Measurements from ENCODE around the gene NTRK2.

The NTRK2 gene

DNA sequence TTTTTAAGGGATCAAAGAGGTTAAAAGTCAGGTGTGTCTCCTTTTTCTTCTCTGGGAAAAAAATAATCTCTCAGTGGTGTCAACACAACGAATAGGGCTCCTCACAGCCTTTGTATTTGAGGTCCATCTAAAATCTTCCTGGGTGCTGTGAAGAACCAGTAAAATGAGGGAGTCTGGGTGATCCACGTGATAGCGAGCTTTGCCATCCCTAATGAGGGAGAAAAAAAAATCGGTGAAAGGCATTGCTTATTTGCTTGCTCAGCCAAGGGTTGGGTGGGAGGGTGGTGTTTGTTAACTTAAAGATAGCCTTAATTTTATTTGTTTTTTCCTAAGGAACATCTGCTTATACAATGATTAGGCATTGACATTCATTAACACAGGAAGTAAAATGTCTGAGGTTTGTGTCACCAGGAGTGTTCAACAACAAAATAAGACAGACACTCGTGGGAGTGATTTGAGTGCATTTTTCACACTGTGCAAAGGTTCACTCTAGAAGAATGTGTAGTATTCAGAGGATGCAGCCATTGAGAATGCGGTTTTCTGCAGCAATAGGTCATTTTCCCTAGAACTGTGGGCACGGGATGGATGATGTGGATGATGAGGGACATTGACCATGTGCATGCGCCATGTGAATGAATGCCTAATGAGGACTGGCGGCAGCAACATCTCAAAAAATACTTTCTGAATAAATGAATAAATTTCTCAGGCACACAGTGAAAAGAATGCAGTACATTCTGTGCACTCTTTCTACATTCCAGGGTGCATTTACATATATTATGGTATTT is 369.5 kb downstream of the NTRK2 start:
- Histone ChIP-seq H3K4me3 (ENCODE audit: extremely low read depth, insufficient read depth, low read length, poor library complexity, severe bottlenecking) (no peak overlapping the region), H3K36me3 (ENCODE audit: control insufficient read depth, insufficient read depth, low read length) (no peaks in the 10 kb centered on the region), H3K4me1 (ENCODE audit: control insufficient read depth, insufficient read depth, low read length, poor library complexity, severe bottlenecking) (no peaks in the 10 kb centered on the region), H3K27ac (ENCODE audit: low read depth, low read length, severe bottlenecking) (no peak overlapping the region), H3K9me3 (ENCODE audit: control insufficient read depth, low read length) (no peaks in the 10 kb centered on the region)
- 85 to 92% methylated on average over 5 to 7 of the region's 9 CpGs for WGBS, 2 experiments (ENCODE audit: insufficient coverage in 2 of 2)

DNA sequence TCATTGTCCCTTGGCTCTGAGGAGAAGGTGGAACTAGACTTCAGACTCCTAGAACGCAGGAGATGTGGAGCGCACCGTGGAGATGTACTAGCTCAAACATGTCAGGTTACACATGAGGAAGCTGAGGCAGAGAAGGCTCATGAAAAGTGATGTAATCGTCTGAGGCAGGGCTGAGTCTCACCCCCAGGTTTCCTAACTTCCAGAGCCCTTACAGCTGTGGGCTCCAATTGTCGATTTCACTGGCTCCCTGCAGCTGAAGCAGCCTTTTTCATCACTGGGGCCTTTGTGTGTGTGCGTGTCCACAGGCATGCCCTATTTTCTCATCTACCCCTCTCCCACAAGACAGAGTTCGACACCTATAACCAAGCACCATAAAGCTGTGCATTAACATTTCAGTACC is 370.6 kb downstream of the NTRK2 start:
- no peak overlapping the region for H3K4me3 ChIP-seq (ENCODE audit: extremely low read depth, insufficient read depth, low read length, poor library complexity, severe bottlenecking)

DNA sequence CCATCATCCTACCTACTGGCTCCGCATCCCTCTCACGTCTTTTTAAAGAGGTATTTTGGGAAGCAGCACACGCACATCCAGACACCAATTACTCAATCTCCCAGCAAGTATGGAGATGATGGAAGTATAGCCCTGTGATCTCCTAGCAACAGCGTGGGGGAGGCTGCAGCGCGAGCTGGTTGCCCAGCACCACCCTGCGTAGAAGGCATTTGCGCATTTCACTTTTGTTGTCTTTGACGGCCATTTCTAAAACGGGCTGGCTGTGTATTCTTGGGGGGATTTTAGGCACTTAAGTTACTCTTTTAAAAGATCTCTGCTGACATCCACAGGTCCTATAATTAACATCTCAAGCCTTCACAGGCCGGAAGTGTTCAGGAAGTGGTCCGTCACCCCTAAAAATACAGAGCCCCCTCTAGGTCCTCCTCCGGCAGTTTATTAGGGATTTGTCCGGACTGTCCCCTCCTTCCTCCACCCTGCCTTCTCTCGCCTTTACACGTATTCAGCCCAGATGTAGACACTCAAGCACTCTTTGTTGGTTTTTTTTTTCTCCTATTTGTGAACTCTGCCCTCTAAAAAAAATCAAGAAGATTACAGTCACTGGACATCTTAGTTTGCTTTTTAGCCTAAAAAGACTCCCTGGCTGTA is 371.4 kb downstream of the NTRK2 start:
- WGBS, 2 experiments (ENCODE audit: insufficient coverage in 2 of 2) = 84 to 89% methylated on average over 9 of the region's 16 CpGs
- Histone ChIP-seq H3K4me1 (ENCODE audit: control insufficient read depth, insufficient read depth, low read length, poor library complexity, severe bottlenecking) (no peaks in the 10 kb centered on the region), H3K36me3 (ENCODE audit: control insufficient read depth, insufficient read depth, low read length) (no peaks in the 10 kb centered on the region), H3K27ac (ENCODE audit: low read depth, low read length, severe bottlenecking) (no peak overlapping the region), H3K9me3 (ENCODE audit: control insufficient read depth, low read length) (no peaks in the 10 kb centered on the region), H3K4me3 (ENCODE audit: extremely low read depth, insufficient read depth, low read length, poor library complexity, severe bottlenecking) (no peak overlapping the region)

More for the DNA sequence above, 370.6 kb downstream of the NTRK2 start:
- no peaks in the 10 kb centered on the region for H3K9me3 ChIP-seq (ENCODE audit: control insufficient read depth, low read length)
- no peak overlapping the region for H3K27ac ChIP-seq (ENCODE audit: low read depth, low read length, severe bottlenecking)
- no peaks in the 10 kb centered on the region for H3K4me1 ChIP-seq (ENCODE audit: control insufficient read depth, insufficient read depth, low read length, poor library complexity, severe bottlenecking)
- 91 to 94% methylated on average over 6 to 7 of the region's 7 CpGs for WGBS, 2 experiments (ENCODE audit: insufficient coverage in 2 of 2)
- H3K36me3 ChIP-seq (ENCODE audit: control insufficient read depth, insufficient read depth, low read length) = no peaks in the 10 kb centered on the region

DNA sequence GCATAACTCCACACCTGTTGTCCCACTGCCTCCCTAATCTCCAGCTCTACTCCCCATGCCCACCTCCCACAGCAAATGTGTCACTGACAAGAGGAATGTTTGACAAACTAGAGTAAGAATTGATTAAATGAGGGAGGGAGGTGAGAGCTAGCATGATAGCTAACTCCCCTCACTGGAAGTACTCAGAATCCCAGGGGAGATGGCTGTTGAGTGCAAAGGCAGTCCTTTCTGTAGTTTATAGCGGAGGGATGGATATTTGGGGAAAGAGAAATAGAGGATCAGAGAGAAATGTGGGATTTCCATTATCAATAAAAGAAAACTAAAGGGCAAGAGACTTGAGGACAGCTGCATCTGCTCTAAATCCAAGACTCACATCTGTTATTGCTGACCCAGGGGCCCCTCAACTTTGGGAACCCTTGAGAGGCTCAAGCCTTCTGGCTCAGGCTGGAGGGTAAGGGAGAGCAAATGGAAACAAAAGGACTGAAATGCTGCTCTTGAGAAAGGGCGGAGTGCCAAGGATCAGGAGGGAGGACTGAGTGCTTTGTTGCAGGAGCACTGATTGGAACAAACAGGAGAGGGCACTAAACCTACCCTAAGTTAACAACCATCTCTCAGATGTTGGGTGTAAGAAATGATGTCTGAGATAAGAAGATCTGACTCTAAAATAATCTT is 372.1 kb downstream of the NTRK2 start:
- no peaks in the 10 kb centered on the region for H3K4me1 ChIP-seq (ENCODE audit: control insufficient read depth, insufficient read depth, low read length, poor library complexity, severe bottlenecking)
- no peaks in the 10 kb centered on the region for H3K36me3 ChIP-seq (ENCODE audit: control insufficient read depth, insufficient read depth, low read length)
- H3K9me3 ChIP-seq (ENCODE audit: control insufficient read depth, low read length) = no peaks in the 10 kb centered on the region
- no peak overlapping the region for H3K4me3 ChIP-seq (ENCODE audit: extremely low read depth, insufficient read depth, low read length, poor library complexity, severe bottlenecking)
- no peak overlapping the region for H3K27ac ChIP-seq (ENCODE audit: low read depth, low read length, severe bottlenecking)
- WGBS, 2 experiments (ENCODE audit: insufficient coverage in 2 of 2) = 100% methylated on average over 1 of the region's 2 CpGs; no CpG with 5 or more reads in 1 of the 2 experiments

DNA sequence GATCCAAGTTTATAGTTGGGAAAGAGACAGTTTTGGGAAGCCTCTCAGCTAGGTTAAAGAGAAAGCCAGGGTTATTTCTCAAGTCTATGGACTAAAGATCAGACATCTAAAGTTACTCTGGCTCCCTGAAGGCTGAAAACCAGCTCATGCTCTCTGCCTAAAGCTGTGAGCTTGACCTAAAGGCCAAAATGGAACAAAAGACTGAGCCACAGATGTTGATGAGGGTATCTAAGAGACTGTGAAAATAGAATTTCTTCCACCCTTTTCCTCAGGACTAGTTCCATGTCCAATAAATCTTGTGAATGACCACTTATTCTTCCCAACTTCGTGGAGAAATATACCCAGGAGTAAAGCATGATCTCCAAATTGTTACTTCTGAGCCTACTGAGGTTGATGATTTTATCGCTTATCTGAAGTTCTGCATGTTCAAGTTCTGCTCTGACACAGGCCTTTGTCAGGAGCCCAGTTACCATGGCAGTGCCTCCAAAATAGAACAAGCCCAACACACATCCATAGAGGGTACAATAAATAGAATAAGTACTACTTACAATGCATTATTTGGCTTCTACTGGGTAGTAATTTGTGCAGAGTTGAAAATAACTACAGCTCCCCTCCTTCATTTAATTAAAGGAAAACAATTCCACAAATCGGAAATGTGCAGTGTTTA is 373.6 kb downstream of the NTRK2 start:
- no peaks in the 10 kb centered on the region for H3K36me3 ChIP-seq (ENCODE audit: control insufficient read depth, insufficient read depth, low read length)
- peak overlapping the region; percentile 18 for H3K27ac ChIP-seq (ENCODE audit: low read depth, low read length, severe bottlenecking)
- H3K9me3 ChIP-seq (ENCODE audit: control insufficient read depth, low read length) = no peaks in the 10 kb centered on the region
- WGBS, 2 experiments (ENCODE audit: insufficient coverage in 2 of 2) = 90% methylated on average over 1 of the region's 3 CpGs; no CpG with 5 or more reads in 1 of the 2 experiments
- H3K4me3 ChIP-seq (ENCODE audit: extremely low read depth, insufficient read depth, low read length, poor library complexity, severe bottlenecking) = no peak overlapping the region
- no peaks in the 10 kb centered on the region for H3K4me1 ChIP-seq (ENCODE audit: control insufficient read depth, insufficient read depth, low read length, poor library complexity, severe bottlenecking)

DNA sequence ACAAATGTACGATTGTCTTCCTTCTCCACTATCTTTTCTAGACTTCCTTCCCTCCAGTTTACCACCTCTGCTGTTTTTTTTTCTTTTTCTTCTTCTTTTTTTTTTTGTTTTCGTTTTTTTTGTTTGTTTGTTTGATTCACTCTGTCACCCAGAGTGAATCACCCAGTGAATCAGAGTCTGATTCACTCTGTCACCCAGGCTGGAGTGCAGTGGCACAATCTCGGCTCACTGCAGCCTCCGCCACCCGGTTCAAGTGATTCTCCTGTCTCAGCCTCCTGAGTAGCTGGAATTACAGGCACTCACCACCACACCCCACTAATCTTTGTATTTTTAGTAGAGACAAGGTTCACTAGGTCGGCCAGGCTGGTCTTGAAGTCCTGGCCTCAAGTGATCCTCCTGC is 375.7 kb downstream of the NTRK2 start:
- H3K36me3 ChIP-seq (ENCODE audit: control insufficient read depth, insufficient read depth, low read length) = no peaks in the 10 kb centered on the region
- no peaks in the 10 kb centered on the region for H3K4me1 ChIP-seq (ENCODE audit: control insufficient read depth, insufficient read depth, low read length, poor library complexity, severe bottlenecking)
- no peak overlapping the region for H3K4me3 ChIP-seq (ENCODE audit: extremely low read depth, insufficient read depth, low read length, poor library complexity, severe bottlenecking)
- H3K9me3 ChIP-seq (ENCODE audit: control insufficient read depth, low read length) = no peaks in the 10 kb centered on the region
- H3K27ac ChIP-seq (ENCODE audit: low read depth, low read length, severe bottlenecking) = no peak overlapping the region
- 85 to 93% methylated on average over 2 to 4 of the region's 6 CpGs for WGBS, 2 experiments (ENCODE audit: insufficient coverage in 2 of 2)

DNA sequence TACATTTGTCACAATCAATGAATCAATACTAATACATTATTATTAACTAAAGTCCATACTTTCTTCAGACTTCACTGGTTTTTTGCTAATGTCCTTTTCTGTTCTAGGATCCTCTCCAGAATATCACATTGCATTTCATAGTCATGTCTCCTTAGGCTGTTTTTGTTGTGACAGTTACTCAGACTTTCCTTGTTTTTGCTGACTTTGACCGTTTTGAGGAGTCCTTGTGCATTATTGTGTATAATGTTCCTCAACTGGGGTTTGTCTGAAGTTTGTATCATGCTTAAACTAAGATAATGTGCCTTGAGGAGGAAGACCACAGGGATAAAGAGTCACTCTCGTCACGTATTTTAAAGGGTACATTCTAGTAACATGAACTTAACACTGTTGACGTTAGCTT is 376.9 kb downstream of the NTRK2 start:
- H3K4me3 ChIP-seq (ENCODE audit: extremely low read depth, insufficient read depth, low read length, poor library complexity, severe bottlenecking) = no peak overlapping the region

DNA sequence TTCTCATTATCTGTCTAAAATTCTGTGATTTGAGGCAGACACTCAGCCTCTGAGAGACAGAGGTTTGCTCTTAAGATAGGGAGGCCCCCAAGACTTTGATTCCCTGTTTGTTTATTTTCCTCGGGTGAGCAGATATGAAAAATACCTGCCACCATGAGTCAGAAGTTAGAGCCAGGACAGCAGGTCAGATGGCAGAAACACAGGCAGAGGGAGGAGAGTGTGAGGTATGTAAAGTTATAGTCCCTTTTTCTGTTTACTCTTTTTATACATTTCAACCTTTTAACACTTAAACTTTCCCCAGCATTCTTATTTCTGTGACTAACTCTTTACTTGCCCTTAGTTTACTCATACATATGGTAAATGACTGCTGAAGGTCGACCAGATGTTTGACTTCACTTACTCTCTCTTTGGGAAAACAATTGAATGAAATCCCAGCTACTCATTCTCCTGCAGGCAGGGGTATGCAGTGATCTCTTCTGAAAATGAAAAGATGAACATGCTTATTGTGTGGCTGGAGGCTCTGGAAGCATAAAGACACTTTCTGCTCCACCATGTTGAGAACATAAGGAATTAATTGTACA is 383.8 kb downstream of the NTRK2 start:
- Histone ChIP-seq H3K9me3 (ENCODE audit: control insufficient read depth, low read length) (no peaks in the 10 kb centered on the region), H3K27ac (ENCODE audit: low read depth, low read length, severe bottlenecking) (peak overlapping the region; percentile 8), H3K4me1 (ENCODE audit: control insufficient read depth, insufficient read depth, low read length, poor library complexity, severe bottlenecking) (peaks cover 12% of the 10 kb centered on the region), H3K4me3 (ENCODE audit: extremely low read depth, insufficient read depth, low read length, poor library complexity, severe bottlenecking) (no peak overlapping the region), H3K36me3 (ENCODE audit: control insufficient read depth, insufficient read depth, low read length) (no peaks in the 10 kb centered on the region)
- WGBS, 2 experiments (ENCODE audit: insufficient coverage in 2 of 2) = 71% methylated on average over 1 of the region's 2 CpGs; no CpG with 5 or more reads in 1 of the 2 experiments

More for the DNA sequence above, 376.9 kb downstream of the NTRK2 start:
- no peak overlapping the region for H3K27ac ChIP-seq (ENCODE audit: low read depth, low read length, severe bottlenecking)
- no peaks in the 10 kb centered on the region for H3K36me3 ChIP-seq (ENCODE audit: control insufficient read depth, insufficient read depth, low read length)
- 97% methylated on average over 3 of the region's 4 CpGs; no CpG with 5 or more reads in 1 of the 2 experiments for WGBS, 2 experiments (ENCODE audit: insufficient coverage in 2 of 2)
- H3K9me3 ChIP-seq (ENCODE audit: control insufficient read depth, low read length) = no peaks in the 10 kb centered on the region
- no peaks in the 10 kb centered on the region for H3K4me1 ChIP-seq (ENCODE audit: control insufficient read depth, insufficient read depth, low read length, poor library complexity, severe bottlenecking)

DNA sequence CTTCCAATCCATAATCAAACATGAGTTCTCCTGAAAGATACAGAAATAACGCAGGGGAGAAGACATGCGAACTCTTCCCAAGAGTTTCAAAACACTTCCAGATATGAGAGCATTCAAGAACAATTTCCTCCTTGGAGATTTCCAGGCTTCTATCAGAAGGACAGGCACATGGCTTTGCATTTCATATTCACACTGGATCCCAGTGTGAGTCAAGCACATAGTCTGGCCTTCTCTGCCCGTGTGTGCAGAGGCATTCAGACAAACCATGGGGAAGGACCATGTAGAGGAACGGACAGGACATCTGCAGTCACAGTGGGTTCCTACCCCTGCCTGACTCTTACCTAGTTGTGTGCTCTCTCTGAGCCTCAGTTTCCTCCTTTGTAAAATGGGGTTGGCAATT is 384.5 kb downstream of the NTRK2 start:
- Histone ChIP-seq H3K36me3 (ENCODE audit: control insufficient read depth, insufficient read depth, low read length) (no peaks in the 10 kb centered on the region), H3K4me1 (ENCODE audit: control insufficient read depth, insufficient read depth, low read length, poor library complexity, severe bottlenecking) (peaks cover 12% of the 10 kb centered on the region), H3K9me3 (ENCODE audit: control insufficient read depth, low read length) (no peaks in the 10 kb centered on the region), H3K27ac (ENCODE audit: low read depth, low read length, severe bottlenecking) (no peak overlapping the region), H3K4me3 (ENCODE audit: extremely low read depth, insufficient read depth, low read length, poor library complexity, severe bottlenecking) (no peak overlapping the region)
- WGBS, 2 experiments (ENCODE audit: insufficient coverage in 2 of 2) = 84 to 91% methylated on average over 4 of the region's 4 CpGs

DNA sequence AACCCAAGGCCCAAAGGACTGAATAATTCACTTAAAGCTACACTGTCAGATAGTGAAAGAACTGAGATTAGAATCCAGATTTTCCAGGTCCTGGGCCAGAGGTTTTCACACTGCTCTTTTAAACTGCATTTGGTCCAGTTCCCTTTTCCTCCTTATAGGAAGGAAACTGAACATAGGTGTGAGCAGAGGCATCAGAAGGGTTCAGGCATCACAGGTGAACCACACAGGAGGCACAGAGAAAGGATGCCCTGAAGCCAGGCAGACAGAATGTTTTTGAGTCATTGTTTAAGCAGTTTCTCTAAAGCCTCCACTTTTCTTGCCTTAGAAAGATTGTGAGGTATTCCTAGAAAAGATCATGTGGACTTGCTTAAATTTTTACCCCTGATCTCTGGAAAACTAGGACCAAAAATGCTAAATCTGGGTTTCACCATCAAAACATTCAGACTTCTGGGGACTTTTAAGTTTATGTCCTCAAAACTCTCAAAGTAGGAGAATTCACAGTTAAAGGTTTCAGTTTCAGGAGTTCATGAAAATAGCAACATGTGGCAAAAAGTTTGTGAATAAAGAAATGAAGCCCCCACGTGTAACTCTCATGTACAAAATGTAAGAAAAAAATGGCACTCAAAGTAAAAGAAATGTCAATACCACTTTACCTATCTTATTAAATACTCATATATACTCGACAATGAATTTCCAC is 386.1 kb downstream of the NTRK2 start:
- Histone ChIP-seq H3K4me1 (ENCODE audit: control insufficient read depth, insufficient read depth, low read length, poor library complexity, severe bottlenecking) (peaks cover 12% of the 10 kb centered on the region), H3K27ac (ENCODE audit: low read depth, low read length, severe bottlenecking) (no peak overlapping the region), H3K4me3 (ENCODE audit: extremely low read depth, insufficient read depth, low read length, poor library complexity, severe bottlenecking) (no peak overlapping the region), H3K36me3 (ENCODE audit: control insufficient read depth, insufficient read depth, low read length) (no peaks in the 10 kb centered on the region), H3K9me3 (ENCODE audit: control insufficient read depth, low read length) (no peaks in the 10 kb centered on the region)
- WGBS, 2 experiments (ENCODE audit: insufficient coverage in 2 of 2) = 73 to 100% methylated on average over 1 of the region's 2 CpGs

Measured in mesodermal cell (in vitro differentiated cells).